Globus pallidus (tissue), 1 donor: ENCODE measurements around the gene GPD1L.
"Not testable (repeated sequence)": the region's sequence is repeated elsewhere in the genome, so short reads cannot be mapped to it uniquely, and the experiment has no call there.

Experiments used
- DNase-seq: peaks from one replicate; pipeline ENCODE4 v3.0.0-alpha.2; 2015; ENCODE audit warnings: low spot score

Gene GPD1L

GRCh38 chr3:32106132-32106928, at the start of gene GPD1L:
TSS of gene GPD1L (plus strand) at chr3:32106620. CDS start at chr3:32106712, 92 bp downstream.
- DNase-seq: peak; percentile 97

- not testable (repeated sequence) for DNase-seq
Observed at GRCh38 chr3:32058465-32058864, 48.0 kb upstream of the GPD1L start.

- DNase-seq: no peak
Observed at GRCh38 chr3:32062950-32063582, 43.4 kb upstream of the GPD1L start.

- no peak for DNase-seq
Observed at GRCh38 chr3:32066686-32067085, 39.7 kb upstream of the GPD1L start.

- not testable (repeated sequence) for DNase-seq
Observed at GRCh38 chr3:32074194-32074593, 32.2 kb upstream of the GPD1L start.

- no peak for DNase-seq
Observed at GRCh38 chr3:32076566-32076965, 29.9 kb upstream of the GPD1L start.

GRCh38 chr3:32077260-32078084, 28.9 kb upstream of the GPD1L start:
- DNase-seq: no peak

- no peak for DNase-seq
Observed at GRCh38 chr3:32078085-32078634, 28.3 kb upstream of the GPD1L start.

GRCh38 chr3:32078864-32079263, 27.6 kb upstream of the GPD1L start:
- DNase-seq: no peak

GRCh38 chr3:32082721-32083120, 23.7 kb upstream of the GPD1L start:
- DNase-seq: no peak

GRCh38 chr3:32083702-32084270, 22.6 kb upstream of the GPD1L start:
- DNase-seq: no peak

- DNase-seq: no peak
Observed at GRCh38 chr3:32084870-32085269, 21.6 kb upstream of the GPD1L start.

GRCh38 chr3:32086464-32086863, 20.0 kb upstream of the GPD1L start:
- no peak for DNase-seq

GRCh38 chr3:32089476-32089875, 16.9 kb upstream of the GPD1L start:
- DNase-seq: no peak

- DNase-seq: no peak
Observed at GRCh38 chr3:32093204-32093603, 13.2 kb upstream of the GPD1L start.

GRCh38 chr3:32095431-32095830, 11.0 kb upstream of the GPD1L start:
- no peak for DNase-seq

- no peak for DNase-seq
Observed at GRCh38 chr3:32097768-32098167, 8.7 kb upstream of the GPD1L start.

GRCh38 chr3:32098528-32098927, 7.9 kb upstream of the GPD1L start:
- no peak for DNase-seq

- no peak for DNase-seq
Observed at GRCh38 chr3:32100465-32100864, 6.0 kb upstream of the GPD1L start.

GRCh38 chr3:32102289-32102688, 4.1 kb upstream of the GPD1L start:
- DNase-seq: no peak

GRCh38 chr3:32104492-32104891, 1.9 kb upstream of the GPD1L start:
- no peak for DNase-seq
